GM12878 (cell line): Measurements from ENCODE around the gene PKHD1. TPM values are rescaled to one million over a fixed set of nuclear protein-coding genes. Genes with fewer than 3 reads are reported as not detected.

Source experiments
- ATAC-seq: fragments of 200-7000 bp; cut with Tn5 transposase; 3 replicates; pipeline ENCODE4 v1.9.1; 2020; ENCODE audit warnings: mild to moderate bottlenecking, moderate library complexity
- BruUV-seq: library from RNA; stranded (reverse); fragments of 400-500 nt; replicated peaks from 2 replicates; lab custom pipeline; 2021; lab: Mats Ljungman, UMichigan
- CTCF ChIA-PET: fragments of 300-600 bp; sonication (Branson Sonifier 250); formaldehyde crosslinking; extraction: SDS; loops from one replicate; lab custom pipeline; 2021; ENCODE audit warnings: inconsistent platforms; lab: Yijun Ruan, JAX
- POLR2A ChIA-PET: fragments of 350-600 bp; formaldehyde crosslinking; extraction: SDS; loops from one replicate; lab custom pipeline; 2021; ENCODE audit warnings: inconsistent platforms; lab: Charles Lee
- RAD21 ChIA-PET: fragments of 300-600 bp; sonication (Branson Sonifier 250); formaldehyde crosslinking; loops from one replicate; lab custom pipeline; 2023; ENCODE audit warnings: antibody characterized with exemption; ENCODE audit not compliant: unreplicated experiment; lab: Charles Lee
- SMC1A ChIA-PET: fragments of 300-600 bp; sonication (Branson Sonifier 250); formaldehyde crosslinking; loops from one replicate; lab custom pipeline; 2023; ENCODE audit not compliant: unreplicated experiment, uncharacterized antibody; lab: Charles Lee
- DNase-seq: peaks from one replicate; pipeline ENCODE4 v3.0.0-alpha.2; 2011; ENCODE audit warnings: low read depth, low spot score
- FAIRE-seq: peaks from 3 replicates; lab custom pipeline; 2011; peaks lifted over from hg19 to GRCh38; lab: Jason Lieb, UNC
- H2AFZ ChIP-seq: 2 replicates; pipeline ENCODE4 v1.6.0; 2011; ENCODE audit warnings: low read depth, low read length, control low read depth; ENCODE audit not compliant: control insufficient read depth
- H3K27ac ChIP-seq: 2 replicates; pipeline ENCODE4 v1.5.1; 2011; ENCODE audit warnings: control low read depth; ENCODE audit not compliant: control insufficient read depth, insufficient read depth
- H3K27me3 ChIP-seq, 2 experiments: replicated peaks in 1 of 2; 2 replicates each; pipeline versions ENCODE4 v1.6.0 to v1.6.1; 2011; ENCODE audit warnings: low read length in 1 of 2; ENCODE audit not compliant: control insufficient read depth in 2 of 2, insufficient read depth in 2 of 2
- H3K36me3 ChIP-seq, 2 experiments: 2 replicates each; pipeline ENCODE4 v1.5.1; 2011; ENCODE audit warnings: low read length in 1 of 2; ENCODE audit not compliant: control insufficient read depth in 2 of 2, insufficient read depth in 2 of 2
- H3K4me1 ChIP-seq: 2 replicates; pipeline ENCODE4 v1.6.1; 2011; ENCODE audit warnings: mild to moderate bottlenecking, low read length, moderate library complexity, mixed read lengths; ENCODE audit not compliant: control insufficient read depth, insufficient read depth
- H3K4me2 ChIP-seq: 2 replicates; pipeline ENCODE4 v1.6.0; 2011; ENCODE audit warnings: control low read depth; ENCODE audit not compliant: control insufficient read depth, insufficient read depth
- H3K4me3 ChIP-seq: fragments of 200-600 bp; sonication (generic); 2 replicates; pipeline ENCODE4 v1.5.1; 2016
- H3K79me2 ChIP-seq: 2 replicates; pipeline ENCODE4 v1.6.0; 2011; ENCODE audit warnings: low read length; ENCODE audit not compliant: control insufficient read depth, insufficient read depth
- H3K9ac ChIP-seq: 2 replicates; pipeline ENCODE4 v1.8.0; 2011; ENCODE audit warnings: low read length, control low read depth, mixed read lengths; ENCODE audit not compliant: control insufficient read depth, insufficient read depth
- H3K9me3 ChIP-seq: replicated peaks from 3 replicates; pipeline ENCODE4 v1.5.1; 2011; ENCODE audit warnings: mild to moderate bottlenecking, low read length; ENCODE audit not compliant: control insufficient read depth, insufficient read depth
- H4K20me1 ChIP-seq: 2 replicates; pipeline ENCODE4 v1.6.0; 2011; ENCODE audit not compliant: control insufficient read depth, insufficient read depth
- ATF2 ChIP-seq: IDR thresholded peaks from 2 replicates; pipeline ENCODE4 v1.6.1; 2012; ENCODE audit warnings: low read length, inconsistent platforms
- BRCA1 ChIP-seq: IDR thresholded peaks from 2 replicates; pipeline ENCODE4 v1.6.1; 2011; ENCODE audit warnings: low read depth, low read length, improper control_type of control experiment
- CBX5 ChIP-seq: sonication (generic); IDR thresholded peaks from 2 replicates; pipeline ENCODE4 v1.6.1; 2016; ENCODE audit warnings: low read depth, moderate library complexity, mild to moderate bottlenecking, inconsistent platforms
- CHD1 ChIP-seq: IDR thresholded peaks from 2 replicates; pipeline ENCODE4 v1.6.1; 2012; ENCODE audit warnings: low read depth, low read length, improper control_type of control experiment
- CREB1 ChIP-seq: IDR thresholded peaks from 2 replicates; pipeline ENCODE4 v1.6.1; 2012; ENCODE audit warnings: low read depth, mild to moderate bottlenecking, inconsistent platforms
- FOXK2 ChIP-seq: fragments of 450-650 bp; IDR thresholded peaks from 2 replicates; pipeline ENCODE4 v1.6.1; 2017; ENCODE audit warnings: mild to moderate bottlenecking, moderate library complexity
- GATAD2B ChIP-seq: fragments of 450-650 bp; conservative IDR thresholded peaks from 2 replicates; pipeline ENCODE4 v1.6.1; 2017; ENCODE audit warnings: low read depth, mild to moderate bottlenecking, moderate library complexity
- HSF1 ChIP-seq: fragments of 150-350 bp; IDR thresholded peaks from 2 replicates; pipeline ENCODE4 v1.6.1; 2014; ENCODE audit warnings: mild to moderate bottlenecking, low read depth, low read length
- IKZF2 ChIP-seq, 2 experiments: fragments of 450-650 bp; IDR thresholded peaks; 2 replicates each; pipeline ENCODE4 v1.6.1; 2017; ENCODE audit warnings: mild to moderate bottlenecking in 2 of 2, moderate library complexity in 2 of 2
- MTA3 ChIP-seq: IDR thresholded peaks from 2 replicates; pipeline ENCODE4 v1.6.1; 2012; ENCODE audit warnings: low read length, inconsistent platforms, borderline replicate concordance
- MYC ChIP-seq: IDR thresholded peaks from 2 replicates; pipeline ENCODE4 v1.6.1; 2011; ENCODE audit warnings: mild to moderate bottlenecking, low read length, moderate library complexity, inconsistent platforms; ENCODE audit not compliant: insufficient read depth, insufficient replicate concordance, insufficient read length, severe bottlenecking
- TARDBP ChIP-seq: IDR thresholded peaks from 2 replicates; pipeline ENCODE4 v1.6.1; 2016; ENCODE audit warnings: borderline replicate concordance
- TCF12 ChIP-seq: IDR thresholded peaks from 2 replicates; pipeline ENCODE4 v1.6.1; 2011; ENCODE audit warnings: low read depth, mild to moderate bottlenecking, low read length
- USF2 ChIP-seq: IDR thresholded peaks from 2 replicates; pipeline ENCODE4 v1.6.1; 2011; ENCODE audit warnings: low read depth, low read length, improper control_type of control experiment, borderline replicate concordance
- ZBTB40 ChIP-seq: fragments of 450-650 bp; IDR thresholded peaks from 2 replicates; pipeline ENCODE4 v1.6.1; 2016; ENCODE audit warnings: mild to moderate bottlenecking, moderate library complexity, borderline replicate concordance
- WGBS: methylation state at CpG from one replicate; pipeline ENCODE4 v1.1.6; 2016; ENCODE audit warnings: low lambda C conversion rate; ENCODE audit not compliant: insufficient replicate concordance, insufficient coverage; ENCODE audit errors: missing lambda C conversion rate; 5-methylcytosine and 5-hydroxymethylcytosine counted together
- in situ Hi-C: fragments of 300-500 bp; cut with MboI; formaldehyde crosslinking; loops from 9 replicates; pipeline ENCODE4 v1.14.3; 2018; ENCODE audit warnings: mixed read lengths
- intact Hi-C: fragments of 100-400 bp; cut with micrococcal nuclease; formaldehyde crosslinking; loops from one replicate; pipeline ENCODE4 v1.14.2; 2022; ENCODE audit not compliant: unreplicated experiment
- polyA plus RNA-seq, 11 experiments: library from polyadenylated mRNA; depleted of rRNA in 4 of 11; unstranded in 6 of 11; stranded (reverse) in 5 of 11; fragments of >200 nt; fragmentation: Nextera tagmentation in 4 of 11; fragmentation: Illumina TruSeq in 1 of 11; extraction: Ambion mirVana in 4 of 11; extraction: Trizol in 1 of 11; gene quantifications; 1 replicate in 1 of 11; 2 replicates in 10 of 11; pipeline versions ENCODE4 v1.2.1 to v1.2.3, GENCODE V29; 2011 to 2016; ENCODE audit warnings: inconsistent platforms in 2 of 11, missing spikeins in 2 of 11, low read depth in 1 of 11
- total RNA-seq, 4 experiments: library from RNA; depleted of rRNA in 3 of 4; stranded (reverse); fragments of >200 nt in 3 of 4; fragmentation: Illumina TruSeq in 1 of 4; extraction: Trizol in 1 of 4; gene quantifications; 2 replicates each; pipeline versions ENCODE4 v1.2.1 to v1.2.3, GENCODE V29; 2013 to 2021

The PKHD1 gene
- total and polyA plus RNA-seq, 10 of the 15 experiments (the other 5 are each of a cell fraction or from before 2014, with no cell fraction given): under 0.01 to 0.90 (median 0.02) TPM; not detected in 1

GRCh38 chr6:51928320-51928719 lies 159.1 kb downstream of the PKHD1 start (continued):
- TF ChIP-seq ZBTB40 (no peak), TARDBP (no peak), CHD1 (no peak)

- intact Hi-C loops: no loop called here
- Histone ChIP-seq H2AFZ (no peak overlapping the region), H3K4me2 (no peak overlapping the region), H3K4me1 (peaks cover 18% of the 10 kb centered on the region), H3K9me3 (no peaks in the 10 kb centered on the region; the same call in 2 of the 3 replicates), H3K79me2 (no peaks in the 10 kb centered on the region), H3K27ac (no peak overlapping the region), H3K27me3 (no peaks in the 10 kb centered on the region), H3K36me3 (no peaks in the 10 kb centered on the region), H3K9ac (no peak overlapping the region), H4K20me1 (no peaks in the 10 kb centered on the region), H3K4me3 (no peak overlapping the region)
- no TSS peak for BruUV-seq
- ChIA-PET RAD21 (interaction anchor here (0.6 to 2.6 kb wide), 5 partner anchors 13 to 68 kb away, joined by 3 to 11 read pairs (median 7); no protein-coding TSS in a partner anchor), CTCF (interaction anchor here (0.6 to 3.5 kb wide), 10 partner anchors 9 to 136 kb away, joined by 3 to 16 read pairs (median 4); no protein-coding TSS in a partner anchor), SMC1A (interaction anchor here (0.6 to 3.6 kb wide), 15 partner anchors 11 to 94 kb away, joined by 3 to 19 read pairs (median 5); no protein-coding TSS in a partner anchor), POLR2A (interaction anchor here (1.0 kb wide), 1 partner anchor 11 kb away, joined by 3 read pairs; no protein-coding TSS in a partner anchor)
- in situ Hi-C loops: no loop called here
- FAIRE-seq (no peak), DNase-seq (no peak), ATAC-seq (no peak)
- WGBS: 0% methylated on average over 1 of the region's 1 CpG
- TF ChIP-seq BRCA1 (no peak), MYC (no peak), CREB1 (no peak), USF2 (no peak), IKZF2 (IDR thresholded peaks at IDR 0.05) (no peak), HSF1 (no peak), TCF12 (no peak), ATF2 (no peak), CBX5 (no peak), FOXK2 (no peak), MTA3 (no peak), GATAD2B (no peak)
Observed at GRCh38 chr6:51927450-51927849, 160.0 kb downstream of the PKHD1 start.
